Measurements from ENCODE around the gene ACOT7. TPM values are rescaled to one million over a fixed set of nuclear protein-coding genes. Genes with fewer than 3 reads are reported as not detected.

The ACOT7 gene
- total and polyA plus RNA-seq, 2 of the 13 experiments (the other 11 are each of a cell fraction or from before 2014, with no cell fraction given): 33.0 to 55.8 TPM

GRCh38 chr1:6393400-6394187 is at the start of gene ACOT7 (continued):
- TF ChIP-seq ZNF597 (CRISPR knock-in tag; IDR thresholded peaks at IDR 0.05) (no peak), ZNF557 (CRISPR knock-in tag; IDR thresholded peaks at IDR 0.05) (no peak), PITX1 (CRISPR knock-in tag; IDR thresholded peaks at IDR 0.05) (no peak), ZNF354B (CRISPR knock-in tag; IDR thresholded peaks at IDR 0.05) (no peak), LRRFIP1 (CRISPR knock-in tag; conservative IDR thresholded peaks at IDR 0.05) (no peak), PAXIP1 (CRISPR knock-in tag; conservative IDR thresholded peaks at IDR 0.05) (peak; percentile 50; the same call in 1 of the 2 replicates), ZNF773 (CRISPR knock-in tag; IDR thresholded peaks at IDR 0.05; ENCODE audit: borderline replicate concordance) (peak; percentile 74; the same call in 1 of the 2 replicates), ETV6 (CRISPR knock-in tag; conservative IDR thresholded peaks at IDR 0.05) (no peak), ZNF333 (CRISPR knock-in tag; IDR thresholded peaks at IDR 0.05; ENCODE audit: borderline replicate concordance) (peak; percentile 34; the same call in 1 of the 2 replicates), HOXA3 (CRISPR knock-in tag; IDR thresholded peaks at IDR 0.05) (peak; percentile 76), ZXDC (CRISPR knock-in tag; IDR thresholded peaks at IDR 0.05) (no peak), ZBTB14 (CRISPR knock-in tag; IDR thresholded peaks at IDR 0.05) (no peak), MIXL1 (CRISPR knock-in tag; IDR thresholded peaks at IDR 0.05) (no peak), RXRA (CRISPR knock-in tag; IDR thresholded peaks at IDR 0.05) (0 out of 2 replicates have a peak, but pooled peaks have one; percentile 10), DMAP1 (CRISPR knock-in tag; IDR thresholded peaks at IDR 0.05) (peak; percentile 74; the same call in 1 of the 2 replicates), ZNF121 (CRISPR knock-in tag; IDR thresholded peaks at IDR 0.05) (no peak), KDM5A (IDR thresholded peaks at IDR 0.05; ENCODE audit: borderline replicate concordance, low read length) (no peak; the same call in 1 of the 2 replicates), ZNF160 (CRISPR knock-in tag; IDR thresholded peaks at IDR 0.05) (no peak)

Measured in HepG2 (cell line).